IPS DF 6.9 (cell line): ENCODE measurements around the gene GRK5.
A peak's percentile ranks its signal among the peaks of the same experiment; 100 is the strongest.

ENCODE experiments used
- DNase-seq: peaks from one replicate; pipeline ENCODE4 v3.0.0-alpha.2; 2013; ENCODE audit warnings: low read depth, low spot score
- H3K27ac ChIP-seq: one replicate; pipeline ENCODE4 v1.5.1; 2013; ENCODE audit warnings: low read length, control low read depth
- H3K27me3 ChIP-seq: 2 replicates; pipeline ENCODE4 v1.6.1; 2013; ENCODE audit warnings: mild to moderate bottlenecking, low read length; ENCODE audit not compliant: control insufficient read depth, insufficient read depth
- H3K36me3 ChIP-seq: 2 replicates; pipeline ENCODE4 v1.6.1; 2013; ENCODE audit warnings: low read length; ENCODE audit not compliant: control insufficient read depth, insufficient read depth
- H3K4me1 ChIP-seq: 2 replicates; pipeline ENCODE4 v1.6.1; 2013; ENCODE audit warnings: low read length; ENCODE audit not compliant: control insufficient read depth, insufficient read depth
- H3K4me3 ChIP-seq: 2 replicates; pipeline ENCODE4 v1.5.1; 2013; ENCODE audit warnings: mild to moderate bottlenecking, low read length
- H3K9me3 ChIP-seq: 2 replicates; pipeline ENCODE4 v1.6.1; 2013; ENCODE audit warnings: low read length, inconsistent platforms; ENCODE audit not compliant: control insufficient read depth, insufficient read depth
- whole genome bisulfite sequencing: extraction: QIAGEN DNeasy Blood & Tissue Kit; methylation state at CpG from one replicate; pipeline ENCODE4 v1.1.7; 2013; ENCODE audit warnings: mixed read lengths, missing lambda C conversion rate; ENCODE audit not compliant: insufficient read length, insufficient coverage; 5-methylcytosine and 5-hydroxymethylcytosine counted together

The GRK5 gene

GRCh38 chr10:119348516-119349240, 141.3 kb downstream of the GRK5 start:
- WGBS, result no CpG with 5 or more reads among the region's 15 CpGs
- Histone ChIP-seq H3K36me3 (no peaks in the 10 kb centered on the region), H3K27ac (no peak overlapping the region), H3K27me3 (no peaks in the 10 kb centered on the region), H3K4me3 (no peak overlapping the region), H3K4me1 (0 out of 2 replicates have a peak, but pooled peaks cover 1% of the 10 kb centered on the region), H3K9me3 (no peaks in the 10 kb centered on the region; the same call in 1 of the 2 replicates)
- DNase-seq, result no peak

GRCh38 chr10:119349341-119349740, 142.0 kb downstream of the GRK5 start:
- DNase-seq, result no peak
- Histone ChIP-seq H3K27ac (no peak overlapping the region), H3K36me3 (no peaks in the 10 kb centered on the region), H3K4me1 (0 out of 2 replicates have a peak, but pooled peaks cover 1% of the 10 kb centered on the region), H3K9me3 (no peaks in the 10 kb centered on the region; the same call in 1 of the 2 replicates), H3K4me3 (no peak overlapping the region), H3K27me3 (no peaks in the 10 kb centered on the region)
- no CpG with 5 or more reads among the region's 5 CpGs for WGBS

GRCh38 chr10:119349937-119350501, 142.6 kb downstream of the GRK5 start:
- H3K4me1 ChIP-seq, result no peaks in the 10 kb centered on the region
- H3K4me3 ChIP-seq, result no peak overlapping the region
- no peaks in the 10 kb centered on the region; the same call in 1 of the 2 replicates for H3K9me3 ChIP-seq
- no peaks in the 10 kb centered on the region for H3K27me3 ChIP-seq
- no peak for DNase-seq
- no peaks in the 10 kb centered on the region for H3K36me3 ChIP-seq
- no CpG with 5 or more reads among the region's 9 CpGs for WGBS
- no peak overlapping the region for H3K27ac ChIP-seq

- no CpG with 5 or more reads among the region's 8 CpGs for WGBS
- H3K9me3 ChIP-seq, result no peaks in the 10 kb centered on the region; the same call in 1 of the 2 replicates
- H3K27ac ChIP-seq, result no peak overlapping the region
- DNase-seq, result no peak
- H3K4me3 ChIP-seq, result no peak overlapping the region
- H3K36me3 ChIP-seq, result no peaks in the 10 kb centered on the region
- no peaks in the 10 kb centered on the region for H3K4me1 ChIP-seq
- no peaks in the 10 kb centered on the region for H3K27me3 ChIP-seq
Measured at GRCh38 chr10:119350502-119351097, 143.2 kb downstream of the GRK5 start.

- DNase-seq, result no peak
- WGBS, result no CpG with 5 or more reads among the region's 4 CpGs
- Histone ChIP-seq H3K27me3 (no peaks in the 10 kb centered on the region), H3K4me1 (no peaks in the 10 kb centered on the region), H3K9me3 (no peaks in the 10 kb centered on the region; the same call in 1 of the 2 replicates), H3K27ac (no peak overlapping the region), H3K4me3 (no peak overlapping the region), H3K36me3 (no peaks in the 10 kb centered on the region)
Measured at GRCh38 chr10:119351189-119351588, 143.8 kb downstream of the GRK5 start.

GRCh38 chr10:119352042-119352441, 144.7 kb downstream of the GRK5 start:
- H3K4me3 ChIP-seq, result no peak overlapping the region
- H3K36me3 ChIP-seq, result no peaks in the 10 kb centered on the region
- H3K4me1 ChIP-seq, result no peaks in the 10 kb centered on the region
- no CpG with 5 or more reads among the region's 2 CpGs for WGBS
- H3K9me3 ChIP-seq, result no peaks in the 10 kb centered on the region; the same call in 1 of the 2 replicates
- no peak for DNase-seq
- no peak overlapping the region for H3K27ac ChIP-seq
- no peaks in the 10 kb centered on the region for H3K27me3 ChIP-seq

- no peak for DNase-seq
- no CpG with 5 or more reads among the region's 6 CpGs for WGBS
- Histone ChIP-seq H3K9me3 (no peaks in the 10 kb centered on the region; the same call in 1 of the 2 replicates), H3K4me3 (no peak overlapping the region), H3K27ac (no peak overlapping the region), H3K27me3 (no peaks in the 10 kb centered on the region), H3K36me3 (no peaks in the 10 kb centered on the region), H3K4me1 (no peaks in the 10 kb centered on the region)
Measured at GRCh38 chr10:119352807-119353206, 145.4 kb downstream of the GRK5 start.

- Histone ChIP-seq H3K9me3 (no peaks in the 10 kb centered on the region; the same call in 1 of the 2 replicates), H3K4me3 (no peak overlapping the region), H3K27ac (no peak overlapping the region), H3K27me3 (no peaks in the 10 kb centered on the region), H3K4me1 (no peaks in the 10 kb centered on the region), H3K36me3 (no peaks in the 10 kb centered on the region)
- no peak for DNase-seq
- WGBS, result no CpG with 5 or more reads among the region's 2 CpGs
Measured at GRCh38 chr10:119353421-119353820, 146.1 kb downstream of the GRK5 start.

GRCh38 chr10:119355930-119356329, 148.6 kb downstream of the GRK5 start:
- Histone ChIP-seq H3K4me3 (no peak overlapping the region), H3K27me3 (no peaks in the 10 kb centered on the region), H3K9me3 (no peaks in the 10 kb centered on the region; the same call in 1 of the 2 replicates), H3K27ac (no peak overlapping the region), H3K4me1 (no peaks in the 10 kb centered on the region), H3K36me3 (no peaks in the 10 kb centered on the region)
- peak; percentile 11 for DNase-seq
- WGBS, result no CpG with 5 or more reads among the region's 2 CpGs

GRCh38 chr10:119357412-119358151, 150.2 kb downstream of the GRK5 start:
- no peaks in the 10 kb centered on the region for H3K9me3 ChIP-seq
- no peaks in the 10 kb centered on the region for H3K4me1 ChIP-seq
- no peak overlapping the region for H3K27ac ChIP-seq
- H3K4me3 ChIP-seq, result no peak overlapping the region
- no CpG with 5 or more reads among the region's 14 CpGs for WGBS
- H3K27me3 ChIP-seq, result no peaks in the 10 kb centered on the region
- H3K36me3 ChIP-seq, result no peaks in the 10 kb centered on the region
- DNase-seq, result no peak
